Peyer's patch (tissue), 4 donors: Measurements from ENCODE around the gene DOCK4. TPM values are rescaled to one million over a fixed set of nuclear protein-coding genes. Genes with fewer than 3 reads are reported as not detected.

Experiments
- DNase-seq, 3 donors: peaks; one replicate each; pipeline ENCODE4 v3.0.0-alpha.2; 2017 to 2019
- H3K27ac ChIP-seq, 4 donors: fragments of 200-600 bp; sonication (generic); one replicate each; pipeline ENCODE4 v1.5.1; 2016 to 2019
- H3K27me3 ChIP-seq, 2 donors: fragments of 200-600 bp; sonication (generic); one replicate each; pipeline ENCODE4 v1.5.1; 2019
- H3K36me3 ChIP-seq, 3 donors: fragments of 200-600 bp; sonication (generic); one replicate each; pipeline ENCODE4 v1.5.1; 2016 to 2019
- H3K4me1 ChIP-seq, 4 donors: fragments of 200-600 bp; sonication (generic); one replicate each; pipeline ENCODE4 v1.5.1; 2016 to 2019
- H3K4me3 ChIP-seq, 4 donors: fragments of 200-600 bp; sonication (generic); 1 replicate in 3 of 4; 2 replicates in 1 of 4; pipeline ENCODE4 v1.5.1; 2016 to 2019; ENCODE audit warnings: mild to moderate bottlenecking in 1 of 4
- H3K9me3 ChIP-seq, 4 donors: fragments of 200-600 bp; sonication (generic); one replicate each; pipeline ENCODE4 v1.5.1; 2016 to 2019; ENCODE audit warnings: mild to moderate bottlenecking in 1 of 4
- CTCF ChIP-seq, 6 experiments: fragments of 450-650 bp in 4 of 6; fragments of 200-600 bp in 2 of 6; sonication (generic) in 1 of 6; IDR thresholded peaks; one replicate each; pipeline ENCODE4 v1.5.1; 2017 to 2019; ENCODE audit warnings: antibody characterized with exemption in 6 of 6, mild to moderate bottlenecking in 3 of 6, moderate library complexity in 1 of 6
- POLR2A ChIP-seq, 2 donors: fragments of 450-650 bp; IDR thresholded peaks; one replicate each; pipeline ENCODE4 v1.5.1; 2017; ENCODE audit warnings: antibody characterized with exemption in 2 of 2, mild to moderate bottlenecking in 2 of 2, moderate library complexity in 2 of 2
- total RNA-seq, 4 donors: library from RNA; depleted of rRNA; stranded (reverse); fragments of >200 nt; gene quantifications; one replicate each; pipeline ENCODE4 v1.1.0, GENCODE V29; 2016

The DOCK4 gene
- total RNA-seq, 4 donors from 2014 or later, result 5.1 to 52.8 (median 15.5) TPM

GRCh38 chr7:112135815-112136214 lies 70.4 kb downstream of the DOCK4 start:
- DNase-seq, result no peak
- no peaks in the 10 kb centered on the region for H3K27me3 ChIP-seq
- TF ChIP-seq CTCF (IDR thresholded peaks at IDR 0.05) (no peak), POLR2A (IDR thresholded peaks at IDR 0.05) (no peak)
- H3K4me3 ChIP-seq, result no peak overlapping the region
- H3K9me3 ChIP-seq, result no peaks in the 10 kb centered on the region
- H3K36me3 ChIP-seq, result no peaks in the 10 kb centered on the region
- H3K4me1 ChIP-seq, result peaks cover 0 to 11% (median 0%) of the 10 kb centered on the region in 4 donors
- H3K27ac ChIP-seq, result no peak overlapping the region

DNA sequence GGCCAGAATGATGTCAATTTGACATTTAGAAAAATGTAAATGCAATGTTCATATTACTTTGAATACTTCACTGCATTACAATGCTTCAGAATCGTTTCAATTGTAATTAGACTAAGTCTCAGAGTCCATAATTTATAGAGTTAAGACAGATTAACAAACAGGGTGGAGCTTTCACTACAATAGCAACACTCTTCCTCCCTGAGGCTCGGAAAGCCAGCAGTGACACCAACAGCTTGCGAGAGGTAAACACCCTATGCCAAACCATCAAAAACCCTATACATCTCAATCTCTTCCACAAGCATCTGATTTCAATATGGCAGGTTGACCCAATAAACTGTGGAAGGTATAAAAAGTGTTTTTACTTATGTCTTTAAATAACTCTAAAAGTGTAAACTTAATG lies 72.2 kb downstream of the DOCK4 start:
- Histone ChIP-seq H3K27me3 (no peaks in the 10 kb centered on the region), H3K4me1 (peaks cover 0 to 11% (median 0%) of the 10 kb centered on the region in 4 donors), H3K9me3 (no peaks in the 10 kb centered on the region), H3K36me3 (no peaks in the 10 kb centered on the region), H3K4me3 (no peak overlapping the region), H3K27ac (no peak overlapping the region)
- TF ChIP-seq CTCF (IDR thresholded peaks at IDR 0.05), result peak in 2 of 6 experiments; percentile 22 to 33
- TF ChIP-seq POLR2A (IDR thresholded peaks at IDR 0.05), result no peak
- DNase-seq, result no peak

DNA sequence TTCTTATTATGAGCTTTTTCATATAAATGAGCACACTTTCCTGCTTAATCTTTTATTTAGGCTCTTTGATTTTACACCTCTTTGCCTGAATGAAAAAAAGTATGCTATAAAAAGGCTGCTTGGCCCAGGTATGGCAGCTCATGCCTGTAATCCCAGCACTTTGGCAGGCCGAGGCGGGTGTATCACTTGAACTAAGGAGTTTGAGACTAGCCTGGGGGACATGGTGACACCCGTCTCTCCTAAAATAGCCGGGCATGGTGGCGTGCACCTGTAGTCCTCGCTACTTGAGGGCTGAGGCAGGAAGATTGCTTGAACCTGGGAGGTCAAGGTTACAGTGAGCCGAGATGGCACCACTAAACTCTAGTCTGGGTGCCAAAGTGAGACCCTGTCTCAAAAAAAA lies 72.9 kb downstream of the DOCK4 start:
- no peak for DNase-seq
- no peaks in the 10 kb centered on the region for H3K9me3 ChIP-seq
- H3K36me3 ChIP-seq, result no peaks in the 10 kb centered on the region
- H3K27ac ChIP-seq, result no peak overlapping the region
- no peak for TF ChIP-seq CTCF (IDR thresholded peaks at IDR 0.05)
- no peak for TF ChIP-seq POLR2A (IDR thresholded peaks at IDR 0.05)
- H3K27me3 ChIP-seq, result no peaks in the 10 kb centered on the region
- peaks cover 0 to 11% (median 0%) of the 10 kb centered on the region in 4 donors for H3K4me1 ChIP-seq
- no peak overlapping the region for H3K4me3 ChIP-seq

DNA sequence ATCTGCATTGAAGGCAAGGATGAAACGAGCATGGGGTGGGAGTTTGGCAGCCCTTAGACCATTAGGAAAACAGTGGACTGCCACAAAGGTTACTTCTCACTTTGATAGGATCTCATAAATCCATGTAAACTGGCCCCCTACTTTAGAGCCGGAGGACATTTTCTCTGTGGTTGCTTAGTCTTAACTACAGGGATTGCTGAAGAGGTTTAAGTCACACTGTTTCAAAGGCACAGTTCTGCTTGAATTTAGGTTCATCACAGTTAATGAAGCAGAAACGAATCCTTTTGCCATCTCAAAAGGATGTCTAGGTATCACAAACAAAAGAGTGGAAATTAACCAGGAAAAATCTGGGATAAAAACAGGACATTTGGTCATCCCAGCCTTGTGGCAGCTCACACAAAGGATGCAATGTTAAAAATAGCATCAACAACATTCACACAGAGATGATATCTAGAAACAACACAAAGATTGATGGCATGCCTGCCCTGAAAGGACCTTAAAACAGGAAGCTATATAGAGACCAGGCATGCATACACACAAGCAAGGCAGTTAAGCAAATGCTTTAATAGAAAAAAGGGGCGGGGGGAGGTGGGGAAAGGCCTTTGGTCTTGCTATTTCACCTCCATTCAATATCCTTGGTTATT lies 74.0 kb downstream of the DOCK4 start:
- no peak for DNase-seq

GRCh38 chr7:112130729-112131410 lies 75.3 kb downstream of the DOCK4 start:
- no peak for DNase-seq
- no peak overlapping the region for H3K27ac ChIP-seq
- H3K9me3 ChIP-seq, result no peaks in the 10 kb centered on the region
- H3K4me1 ChIP-seq, result no peaks in the 10 kb centered on the region
- H3K36me3 ChIP-seq, result no peaks in the 10 kb centered on the region
- H3K27me3 ChIP-seq, result no peaks in the 10 kb centered on the region
- H3K4me3 ChIP-seq, result no peak overlapping the region
- TF ChIP-seq POLR2A (IDR thresholded peaks at IDR 0.05), result no peak
- TF ChIP-seq CTCF (IDR thresholded peaks at IDR 0.05), result no peak

More for the DNA sequence above, 74.0 kb downstream of the DOCK4 start:
- TF ChIP-seq CTCF (IDR thresholded peaks at IDR 0.05), result no peak
- TF ChIP-seq POLR2A (IDR thresholded peaks at IDR 0.05), result no peak
- H3K4me3 ChIP-seq, result no peak overlapping the region
- H3K36me3 ChIP-seq, result no peaks in the 10 kb centered on the region
- H3K27me3 ChIP-seq, result no peaks in the 10 kb centered on the region
- peaks cover 0 to 10% (median 0%) of the 10 kb centered on the region in 4 donors for H3K4me1 ChIP-seq
- H3K9me3 ChIP-seq, result no peaks in the 10 kb centered on the region
- H3K27ac ChIP-seq, result no peak overlapping the region
